A673 (cell line): ENCODE data around the gene FLOT2. TPM values are rescaled to one million over a fixed set of nuclear protein-coding genes. Genes with fewer than 3 reads are reported as not detected.
"Not testable (repeated sequence)": the region's sequence is repeated elsewhere in the genome, so short reads cannot be mapped to it uniquely, and the experiment has no call there.

Source experiments
- BruUV-seq: library from RNA; stranded (reverse); fragments of 400-500 nt; replicated peaks from 2 replicates; lab custom pipeline; 2021; lab: Mats Ljungman, UMichigan
- CTCF ChIA-PET: fragments of 300-600 bp; sonication (Branson Sonifier 250); formaldehyde crosslinking; loops from one replicate; lab custom pipeline; 2022; ENCODE audit warnings: antibody characterized with exemption; lab: Charles Lee
- POLR2A ChIA-PET: fragments of 300-600 bp; sonication (Branson Sonifier 250); formaldehyde crosslinking; loops from one replicate; lab custom pipeline; 2022; ENCODE audit warnings: antibody characterized with exemption; ENCODE audit not compliant: low non-redundant PET; lab: Charles Lee
- DNase-seq: peaks from one replicate; pipeline ENCODE4 v3.0.0-alpha.2; 2015; ENCODE audit warnings: low spot score
- H3K27ac ChIP-seq: fragments of 200-600 bp; sonication (generic); 2 replicates; pipeline ENCODE4 v1.5.1; 2016; ENCODE audit warnings: mixed run types, low read depth, mild to moderate bottlenecking, mixed read lengths, antibody characterized with exemption, low read length; ENCODE audit not compliant: poor library complexity, severe bottlenecking
- H3K27me3 ChIP-seq: fragments of 200-600 bp; sonication (generic); replicated peaks from 2 replicates; pipeline ENCODE4 v1.6.1; 2017; ENCODE audit warnings: mixed run types, low read depth, mild to moderate bottlenecking, mixed read lengths, antibody characterized with exemption, low read length; ENCODE audit not compliant: insufficient read depth, poor library complexity
- H3K36me3 ChIP-seq: fragments of 200-600 bp; sonication (generic); 2 replicates; pipeline ENCODE4 v1.6.1; 2016; ENCODE audit warnings: mixed run types, mild to moderate bottlenecking, mixed read lengths, antibody characterized with exemption, low read length; ENCODE audit not compliant: insufficient read depth, poor library complexity, severe bottlenecking
- H3K4me1 ChIP-seq: fragments of 200-600 bp; sonication (generic); 2 replicates; pipeline ENCODE4 v1.6.1; 2017; ENCODE audit warnings: mixed run types, mild to moderate bottlenecking, mixed read lengths, antibody characterized with exemption, low read length; ENCODE audit not compliant: insufficient read depth, poor library complexity, severe bottlenecking
- H3K4me3 ChIP-seq: fragments of 200-600 bp; sonication (generic); 2 replicates; pipeline ENCODE4 v1.5.1; 2016; ENCODE audit warnings: low read depth, mixed run types, mild to moderate bottlenecking, mixed read lengths, low read length; ENCODE audit not compliant: poor library complexity, severe bottlenecking
- H3K9me3 ChIP-seq: fragments of 200-600 bp; sonication (generic); 2 replicates; pipeline ENCODE4 v1.6.1; 2016; ENCODE audit warnings: mixed run types, low read depth, mild to moderate bottlenecking, mixed read lengths, antibody characterized with exemption, low read length; ENCODE audit not compliant: poor library complexity, severe bottlenecking
- CTCF ChIP-seq: fragments of 300-800, 200-600 bp; sonication (generic); conservative IDR thresholded peaks from 2 replicates; pipeline ENCODE4 v1.5.1; 2017; ENCODE audit warnings: low read depth, mild to moderate bottlenecking, antibody characterized with exemption, low read length, moderate library complexity, mixed read lengths
- EZH2 ChIP-seq: fragments of 200-600 bp; sonication (generic); IDR thresholded peaks from 2 replicates; pipeline ENCODE4 v1.6.1; 2017; ENCODE audit warnings: borderline replicate concordance, low read depth, mild to moderate bottlenecking, mixed read lengths, antibody characterized with exemption, low read length; ENCODE audit not compliant: poor library complexity, severe bottlenecking
- intact Hi-C: fragments of 100-400 bp; cut with micrococcal nuclease; formaldehyde crosslinking; loops from one replicate; pipeline ENCODE4 v1.10.0; 2022; ENCODE audit not compliant: unreplicated experiment
- total RNA-seq: library from RNA; stranded (reverse); gene quantifications from 2 replicates; pipeline ENCODE4 v1.2.3, GENCODE V29; 2021

FLOT2 gene
- total RNA-seq, 1 experiment from 2014 or later: 79.1 TPM

DNA sequence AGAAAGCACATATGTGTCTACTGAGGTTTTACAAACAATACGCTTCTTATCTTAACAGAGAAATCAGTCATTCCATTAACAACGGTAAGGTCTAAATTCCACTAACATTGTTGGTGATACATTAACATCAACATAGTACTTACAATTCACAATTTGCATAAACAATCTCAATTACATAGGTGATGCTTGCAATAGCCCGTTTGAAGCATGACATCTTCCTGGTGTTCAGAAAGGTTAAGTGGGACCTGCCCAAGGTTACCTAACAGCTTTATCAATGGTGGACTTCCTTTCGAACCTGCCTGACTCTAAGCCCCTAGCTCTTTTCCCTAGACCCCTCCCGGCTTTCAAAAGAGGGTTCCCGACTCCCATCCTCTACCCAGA is 55.6 kb downstream of the FLOT2 start:
- no peaks in the 10 kb centered on the region for H3K36me3 ChIP-seq
- H3K4me1 ChIP-seq: peaks cover 11% of the 10 kb centered on the region
- CTCF ChIA-PET: interaction anchor here (0.5 to 2.2 kb wide), 2 partner anchors 78 to 301 kb away, joined by 3 to 7 read pairs; no protein-coding TSS in a partner anchor
- peak overlapping the region; percentile 87 for H3K4me3 ChIP-seq
- BruUV-seq: TSS peak; percentile 63
- POLR2A ChIA-PET: no interaction called here
- intact Hi-C loops: loop anchor here (5.0 kb wide), 1 partner anchor 80 kb away; no protein-coding TSS in a partner anchor
- H3K9me3 ChIP-seq: no peaks in the 10 kb centered on the region
- no peaks in the 10 kb centered on the region for H3K27me3 ChIP-seq
- peak overlapping the region; percentile 74 for H3K27ac ChIP-seq
- TF ChIP-seq EZH2: no peak
- no peak for TF ChIP-seq CTCF
- DNase-seq: no peak

GRCh38 chr17:28839221-28839620 is 58.3 kb downstream of the FLOT2 start:
- CTCF ChIA-PET: no interaction called here
- Histone ChIP-seq H3K36me3 (no peaks in the 10 kb centered on the region), H3K27me3 (no peaks in the 10 kb centered on the region), H3K9me3 (no peaks in the 10 kb centered on the region), H3K4me1 (peaks cover 11% of the 10 kb centered on the region), H3K27ac (peak overlapping the region; percentile 67), H3K4me3 (no peak overlapping the region)
- no TSS peak for BruUV-seq
- TF ChIP-seq EZH2 (no peak), CTCF (no peak)
- intact Hi-C loops: no loop called here
- DNase-seq: peak; percentile 74
- POLR2A ChIA-PET: no interaction called here

DNA sequence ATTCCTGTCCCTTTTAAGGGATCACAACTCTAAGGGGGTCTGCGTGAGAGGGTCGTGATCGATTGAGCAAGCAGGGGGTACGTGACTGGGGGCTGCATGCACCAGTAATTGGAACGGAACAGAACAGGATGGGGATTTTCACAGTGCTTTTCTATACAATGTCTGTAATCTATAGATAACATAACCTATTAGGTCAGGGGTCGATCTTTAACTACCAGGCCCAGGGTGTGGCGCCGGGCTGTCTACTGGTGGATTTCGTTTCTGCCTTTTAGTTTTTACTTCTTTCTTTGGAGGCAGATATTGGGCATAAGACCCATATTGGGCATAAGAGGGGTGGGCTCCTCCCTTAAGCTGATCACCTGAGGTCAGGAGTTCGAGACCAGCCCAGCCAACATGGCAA is 61.0 kb downstream of the FLOT2 start:
- H3K27ac ChIP-seq, DNase-seq, H3K9me3 ChIP-seq, POLR2A ChIA-PET, H3K36me3 ChIP-seq, H3K4me3 ChIP-seq, intact Hi-C loops, H3K27me3 ChIP-seq, BruUV-seq, CTCF ChIA-PET: not testable (repeated sequence)
- peaks cover 11% of the 10 kb centered on the region for H3K4me1 ChIP-seq

- no peak overlapping the region for H3K4me3 ChIP-seq
- H3K27me3 ChIP-seq: no peaks in the 10 kb centered on the region
- BruUV-seq: no TSS peak
- intact Hi-C loops: no loop called here
- no peak for TF ChIP-seq EZH2
- TF ChIP-seq CTCF: no peak
- H3K9me3 ChIP-seq: no peaks in the 10 kb centered on the region
- no peak overlapping the region for H3K27ac ChIP-seq
- peak; percentile 28 for DNase-seq
- CTCF ChIA-PET: no interaction called here
- H3K4me1 ChIP-seq: peaks cover 6% of the 10 kb centered on the region
- no peaks in the 10 kb centered on the region for H3K36me3 ChIP-seq
- POLR2A ChIA-PET: no interaction called here
Measured at GRCh38 chr17:28834420-28834819, 63.1 kb downstream of the FLOT2 start.
